Subcutaneous adipose tissue (tissue), 4 donors: Measurements from ENCODE around the gene B4GAT1. TPM values are rescaled to one million over a fixed set of nuclear protein-coding genes. Genes with fewer than 3 reads are reported as not detected.

Experiments used
- CTCF ChIP-seq: fragments of 450-650 bp; IDR thresholded peaks from one replicate; pipeline ENCODE4 v1.5.1; 2016; ENCODE audit warnings: low read depth, mild to moderate bottlenecking, control low read depth, antibody characterized with exemption, moderate library complexity
- total RNA-seq, 4 donors: library from RNA; depleted of rRNA; stranded (reverse); fragments of >200 nt; gene quantifications; one replicate each; pipeline ENCODE4 v1.1.0, GENCODE V29; 2016

Gene B4GAT1
- total RNA-seq, 4 donors from 2014 or later, result 11.7 to 31.7 (median 18.7) TPM

- TF ChIP-seq CTCF, result no peak
These were observed 24.4 kb upstream of the B4GAT1 start, which contains the start of gene SLC29A2 for GRCh38 chr11:66371627-66372415. TSS of gene SLC29A2 (minus strand) at chr11:66371760. CDS start at chr11:66371591, 169 bp downstream.

GRCh38 chr11:66369073-66369894 lies 21.9 kb upstream of the B4GAT1 start:
- TF ChIP-seq CTCF, result no peak

GRCh38 chr11:66368484-66368883 lies 21.1 kb upstream of the B4GAT1 start:
- TF ChIP-seq CTCF, result no peak

GRCh38 chr11:66367561-66368312 lies 20.3 kb upstream of the B4GAT1 start:
- TF ChIP-seq CTCF, result no peak

- TF ChIP-seq CTCF, result no peak
These were observed 19.5 kb upstream of the B4GAT1 start for GRCh38 chr11:66366844-66367477.

- TF ChIP-seq CTCF, result no peak
These were observed 18.5 kb upstream of the B4GAT1 start for GRCh38 chr11:66365711-66366619.
